GM23338 (cell line): ENCODE measurements around the gene INPP4A. TPM values are rescaled to one million over a fixed set of nuclear protein-coding genes. Genes with fewer than 3 reads are reported as not detected.

Experiments
- ATAC-seq: fragments of 200-7000 bp; cut with Tn5 transposase; 3 replicates; pipeline ENCODE4 v1.9.1; 2020
- DNase-seq: peaks from one replicate; pipeline ENCODE4 v3.0.0-alpha.2; 2015; ENCODE audit warnings: low spot score
- H2AFZ ChIP-seq: fragments of 200-600 bp; sonication (generic); 2 replicates; pipeline ENCODE4 v1.8.0; 2016; ENCODE audit warnings: antibody characterized with exemption, mild to moderate bottlenecking, moderate library complexity
- H3F3A ChIP-seq: fragments of 200-600 bp; sonication (generic); replicated peaks from 2 replicates; pipeline ENCODE4 v1.8.0; 2017; ENCODE audit warnings: antibody characterized with exemption, mixed run types, low read depth
- H3K27ac ChIP-seq: fragments of 200-600 bp; sonication (generic); 2 replicates; pipeline ENCODE4 v1.6.1; 2016; ENCODE audit warnings: low read depth
- H3K27me3 ChIP-seq: fragments of 200-600 bp; sonication (generic); 2 replicates; pipeline ENCODE4 v1.8.0; 2016; ENCODE audit warnings: mild to moderate bottlenecking, mixed run types, moderate library complexity; ENCODE audit not compliant: insufficient read depth
- H3K36me3 ChIP-seq: fragments of 200-600 bp; sonication (generic); 2 replicates; pipeline ENCODE4 v1.8.0; 2016; ENCODE audit warnings: mild to moderate bottlenecking; ENCODE audit not compliant: insufficient read depth
- H3K4me1 ChIP-seq: fragments of 200-600 bp; sonication (generic); 2 replicates; pipeline ENCODE4 v1.8.0; 2016; ENCODE audit warnings: mild to moderate bottlenecking, moderate library complexity; ENCODE audit not compliant: insufficient read depth
- H3K4me2 ChIP-seq: fragments of 200-600 bp; sonication (generic); 2 replicates; pipeline ENCODE4 v1.7.1; 2017; ENCODE audit warnings: mixed run types
- H3K4me3 ChIP-seq: fragments of 200-600 bp; sonication (generic); 2 replicates; pipeline ENCODE4 v1.6.1; 2016; ENCODE audit warnings: mixed run types
- H3K79me2 ChIP-seq: fragments of 200-600 bp; sonication (generic); replicated peaks from 2 replicates; pipeline ENCODE4 v1.8.0; 2017; ENCODE audit warnings: mild to moderate bottlenecking; ENCODE audit not compliant: insufficient read depth
- H3K9me2 ChIP-seq: fragments of 200-600 bp; sonication (generic); 2 replicates; pipeline ENCODE4 v1.8.0; 2017; ENCODE audit not compliant: insufficient read depth
- H4K20me1 ChIP-seq: fragments of 200-600 bp; sonication (generic); replicated peaks from 2 replicates; pipeline ENCODE4 v1.8.0; 2017; ENCODE audit warnings: mild to moderate bottlenecking; ENCODE audit not compliant: insufficient read depth
- H3K27ac Mint-ChIP-seq: 2 replicates; pipeline ENCODE4 v1.8.0; 2020; ENCODE audit warnings: inconsistent platforms, mild to moderate bottlenecking, moderate library complexity, mixed read lengths
- H3K27me3 Mint-ChIP-seq: 3 replicates; pipeline ENCODE4 v1.8.0; 2022; ENCODE audit warnings: low read depth, mild to moderate bottlenecking, moderate library complexity, mixed read lengths, inconsistent platforms; ENCODE audit not compliant: insufficient read depth, poor library complexity
- H3K36me3 Mint-ChIP-seq: 3 replicates; pipeline ENCODE4 v1.8.0; 2021; ENCODE audit warnings: low read depth, mild to moderate bottlenecking, inconsistent platforms, moderate library complexity, mixed read lengths
- H3K4me1 Mint-ChIP-seq: 3 replicates; pipeline ENCODE4 v1.8.0; 2020; ENCODE audit warnings: mild to moderate bottlenecking, inconsistent platforms, mixed read lengths
- H3K4me3 Mint-ChIP-seq: 3 replicates; pipeline ENCODE4 v1.8.0; 2021; ENCODE audit warnings: moderate library complexity, mild to moderate bottlenecking, inconsistent platforms, mixed read lengths
- H3K9me3 Mint-ChIP-seq: 3 replicates; pipeline ENCODE4 v1.8.0; 2020; ENCODE audit warnings: moderate library complexity, mild to moderate bottlenecking, inconsistent platforms, mixed read lengths
- CREB1 ChIP-seq: fragments of 250-450 bp; sonication (Bioruptor Pico); IDR thresholded peaks from 2 replicates; pipeline ENCODE4 v1.5.0; 2020; ENCODE audit warnings: low read depth, mild to moderate bottlenecking, moderate library complexity
- EZH2 ChIP-seq: fragments of 200-600 bp; sonication (generic); IDR thresholded peaks from one replicate; pipeline ENCODE4 v1.8.0; 2017; ENCODE audit warnings: antibody characterized with exemption, mild to moderate bottlenecking, low read depth; ENCODE audit not compliant: unreplicated experiment
- EZH2phosphoT487 ChIP-seq: fragments of 200-600 bp; sonication (generic); IDR thresholded peaks from one replicate; pipeline ENCODE4 v1.8.1; 2018; ENCODE audit warnings: antibody characterized with exemption; ENCODE audit not compliant: unreplicated experiment
- JUNB ChIP-seq: IDR thresholded peaks from one replicate; pipeline ENCODE4 v1.6.1; 2016; ENCODE audit warnings: antibody characterized with exemption; ENCODE audit not compliant: unreplicated experiment
- NANOG ChIP-seq: IDR thresholded peaks from 2 replicates; pipeline ENCODE4 v1.6.1; 2016; ENCODE audit warnings: antibody characterized with exemption, borderline replicate concordance
- POLR2AphosphoS5 ChIP-seq: IDR thresholded peaks from 2 replicates; pipeline ENCODE4 v1.6.1; 2016; ENCODE audit warnings: antibody characterized with exemption, low read depth
- STAT1 ChIP-seq: IDR thresholded peaks from one replicate; pipeline ENCODE4 v1.6.1; 2016; ENCODE audit warnings: antibody characterized with exemption; ENCODE audit not compliant: unreplicated experiment
- ZNF114 ChIP-seq: fragments of 250-450 bp; sonication (Bioruptor Pico); IDR thresholded peaks from 2 replicates; pipeline ENCODE4 v1.5.0; 2020; ENCODE audit warnings: mild to moderate bottlenecking, moderate library complexity
- ZNF331 ChIP-seq: fragments of 250-450 bp; sonication (Bioruptor Pico); IDR thresholded peaks from 2 replicates; pipeline ENCODE4 v1.5.0; 2020; ENCODE audit warnings: low read depth, mild to moderate bottlenecking, moderate library complexity
- polyA plus RNA-seq: library from polyadenylated mRNA; unstranded; fragments of >200 nt; fragmentation: Nextera tagmentation; extraction: Ambion mirVana; gene quantifications from 2 replicates; pipeline ENCODE4 v1.2.1, GENCODE V29; 2016
- total RNA-seq: library from RNA; depleted of rRNA; stranded (reverse); fragments of >200 nt; shearing (Covaris generic); gene quantifications from 2 replicates; pipeline ENCODE4 v1.2.3, GENCODE V29; 2014
- TF ChIP-seq, protein P1 (sequence below): IDR thresholded peaks from one replicate; pipeline ENCODE4 v1.6.1; 2018; ENCODE audit warnings: antibody characterized with exemption; ENCODE audit not compliant: unreplicated experiment
- TF ChIP-seq, protein P2 (sequence below): fragments of 250-450 bp; sonication (Bioruptor Pico); IDR thresholded peaks from 2 replicates; pipeline ENCODE4 v1.5.0; 2020; ENCODE audit warnings: mild to moderate bottlenecking, moderate library complexity
- TF ChIP-seq, protein P3 (sequence below): IDR thresholded peaks from 2 replicates; pipeline ENCODE4 v1.6.1; 2016; ENCODE audit warnings: antibody characterized with exemption
- TF ChIP-seq, protein P4 (sequence below), 2 experiments: fragments of 200-600 bp in 1 of 2; sonication (generic) in 1 of 2; conservative IDR thresholded peaks; 2 replicates each; pipeline versions ENCODE4 v1.5.1 to v1.6.1; 2016 to 2017; ENCODE audit warnings: antibody characterized with exemption in 2 of 2, low read depth in 2 of 2, mild to moderate bottlenecking in 2 of 2, moderate library complexity in 1 of 2

INPP4A gene
- total and polyA plus RNA-seq, 2 experiments from 2014 or later, result 8.5 to 36.9 TPM

DNA sequence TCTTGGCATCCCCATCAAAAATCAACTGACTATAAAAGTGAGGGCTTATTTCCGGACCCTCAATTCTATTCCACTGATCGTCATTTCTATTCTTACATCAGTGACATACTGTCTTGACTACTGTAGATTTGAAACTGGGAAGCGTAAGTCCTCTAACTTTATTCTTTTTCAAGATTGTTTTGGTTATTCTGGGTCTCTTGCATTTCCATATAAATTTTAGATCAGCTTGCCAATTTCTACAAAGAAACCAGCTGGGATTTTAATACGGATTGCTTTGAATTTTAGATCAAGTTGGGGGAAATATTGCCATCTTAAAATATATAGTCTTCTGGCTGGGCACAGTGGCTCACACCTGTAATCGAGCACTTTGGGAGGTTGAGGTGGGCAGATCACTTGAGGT lies 17.9 kb upstream of the INPP4A start:
- H3K27ac Mint-ChIP-seq, result no peak overlapping the region
- DNase-seq (no peak), ATAC-seq (no peak)
- peaks cover 3% of the 10 kb centered on the region for H3K27me3 Mint-ChIP-seq
- Histone ChIP-seq H3K79me2 (no peaks in the 10 kb centered on the region), H3K27me3 (no peaks in the 10 kb centered on the region), H3K36me3 (peaks cover 8% of the 10 kb centered on the region; the same call in 1 of the 2 replicates), H3F3A (no peaks in the 10 kb centered on the region), H3K9me2 (no peaks in the 10 kb centered on the region), H2AFZ (no peak overlapping the region), H3K4me3 (no peak overlapping the region), H4K20me1 (no peaks in the 10 kb centered on the region), H3K27ac (no peak overlapping the region), H3K4me1 (no peaks in the 10 kb centered on the region), H3K4me2 (no peak overlapping the region)
- TF ChIP-seq EZH2, result no peak
- TF ChIP-seq, protein P1, sequence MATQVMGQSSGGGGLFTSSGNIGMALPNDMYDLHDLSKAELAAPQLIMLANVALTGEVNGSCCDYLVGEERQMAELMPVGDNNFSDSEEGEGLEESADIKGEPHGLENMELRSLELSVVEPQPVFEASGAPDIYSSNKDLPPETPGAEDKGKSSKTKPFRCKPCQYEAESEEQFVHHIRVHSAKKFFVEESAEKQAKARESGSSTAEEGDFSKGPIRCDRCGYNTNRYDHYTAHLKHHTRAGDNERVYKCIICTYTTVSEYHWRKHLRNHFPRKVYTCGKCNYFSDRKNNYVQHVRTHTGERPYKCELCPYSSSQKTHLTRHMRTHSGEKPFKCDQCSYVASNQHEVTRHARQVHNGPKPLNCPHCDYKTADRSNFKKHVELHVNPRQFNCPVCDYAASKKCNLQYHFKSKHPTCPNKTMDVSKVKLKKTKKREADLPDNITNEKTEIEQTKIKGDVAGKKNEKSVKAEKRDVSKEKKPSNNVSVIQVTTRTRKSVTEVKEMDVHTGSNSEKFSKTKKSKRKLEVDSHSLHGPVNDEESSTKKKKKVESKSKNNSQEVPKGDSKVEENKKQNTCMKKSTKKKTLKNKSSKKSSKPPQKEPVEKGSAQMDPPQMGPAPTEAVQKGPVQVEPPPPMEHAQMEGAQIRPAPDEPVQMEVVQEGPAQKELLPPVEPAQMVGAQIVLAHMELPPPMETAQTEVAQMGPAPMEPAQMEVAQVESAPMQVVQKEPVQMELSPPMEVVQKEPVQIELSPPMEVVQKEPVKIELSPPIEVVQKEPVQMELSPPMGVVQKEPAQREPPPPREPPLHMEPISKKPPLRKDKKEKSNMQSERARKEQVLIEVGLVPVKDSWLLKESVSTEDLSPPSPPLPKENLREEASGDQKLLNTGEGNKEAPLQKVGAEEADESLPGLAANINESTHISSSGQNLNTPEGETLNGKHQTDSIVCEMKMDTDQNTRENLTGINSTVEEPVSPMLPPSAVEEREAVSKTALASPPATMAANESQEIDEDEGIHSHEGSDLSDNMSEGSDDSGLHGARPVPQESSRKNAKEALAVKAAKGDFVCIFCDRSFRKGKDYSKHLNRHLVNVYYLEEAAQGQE, result no peak
- TF ChIP-seq, protein P2, sequence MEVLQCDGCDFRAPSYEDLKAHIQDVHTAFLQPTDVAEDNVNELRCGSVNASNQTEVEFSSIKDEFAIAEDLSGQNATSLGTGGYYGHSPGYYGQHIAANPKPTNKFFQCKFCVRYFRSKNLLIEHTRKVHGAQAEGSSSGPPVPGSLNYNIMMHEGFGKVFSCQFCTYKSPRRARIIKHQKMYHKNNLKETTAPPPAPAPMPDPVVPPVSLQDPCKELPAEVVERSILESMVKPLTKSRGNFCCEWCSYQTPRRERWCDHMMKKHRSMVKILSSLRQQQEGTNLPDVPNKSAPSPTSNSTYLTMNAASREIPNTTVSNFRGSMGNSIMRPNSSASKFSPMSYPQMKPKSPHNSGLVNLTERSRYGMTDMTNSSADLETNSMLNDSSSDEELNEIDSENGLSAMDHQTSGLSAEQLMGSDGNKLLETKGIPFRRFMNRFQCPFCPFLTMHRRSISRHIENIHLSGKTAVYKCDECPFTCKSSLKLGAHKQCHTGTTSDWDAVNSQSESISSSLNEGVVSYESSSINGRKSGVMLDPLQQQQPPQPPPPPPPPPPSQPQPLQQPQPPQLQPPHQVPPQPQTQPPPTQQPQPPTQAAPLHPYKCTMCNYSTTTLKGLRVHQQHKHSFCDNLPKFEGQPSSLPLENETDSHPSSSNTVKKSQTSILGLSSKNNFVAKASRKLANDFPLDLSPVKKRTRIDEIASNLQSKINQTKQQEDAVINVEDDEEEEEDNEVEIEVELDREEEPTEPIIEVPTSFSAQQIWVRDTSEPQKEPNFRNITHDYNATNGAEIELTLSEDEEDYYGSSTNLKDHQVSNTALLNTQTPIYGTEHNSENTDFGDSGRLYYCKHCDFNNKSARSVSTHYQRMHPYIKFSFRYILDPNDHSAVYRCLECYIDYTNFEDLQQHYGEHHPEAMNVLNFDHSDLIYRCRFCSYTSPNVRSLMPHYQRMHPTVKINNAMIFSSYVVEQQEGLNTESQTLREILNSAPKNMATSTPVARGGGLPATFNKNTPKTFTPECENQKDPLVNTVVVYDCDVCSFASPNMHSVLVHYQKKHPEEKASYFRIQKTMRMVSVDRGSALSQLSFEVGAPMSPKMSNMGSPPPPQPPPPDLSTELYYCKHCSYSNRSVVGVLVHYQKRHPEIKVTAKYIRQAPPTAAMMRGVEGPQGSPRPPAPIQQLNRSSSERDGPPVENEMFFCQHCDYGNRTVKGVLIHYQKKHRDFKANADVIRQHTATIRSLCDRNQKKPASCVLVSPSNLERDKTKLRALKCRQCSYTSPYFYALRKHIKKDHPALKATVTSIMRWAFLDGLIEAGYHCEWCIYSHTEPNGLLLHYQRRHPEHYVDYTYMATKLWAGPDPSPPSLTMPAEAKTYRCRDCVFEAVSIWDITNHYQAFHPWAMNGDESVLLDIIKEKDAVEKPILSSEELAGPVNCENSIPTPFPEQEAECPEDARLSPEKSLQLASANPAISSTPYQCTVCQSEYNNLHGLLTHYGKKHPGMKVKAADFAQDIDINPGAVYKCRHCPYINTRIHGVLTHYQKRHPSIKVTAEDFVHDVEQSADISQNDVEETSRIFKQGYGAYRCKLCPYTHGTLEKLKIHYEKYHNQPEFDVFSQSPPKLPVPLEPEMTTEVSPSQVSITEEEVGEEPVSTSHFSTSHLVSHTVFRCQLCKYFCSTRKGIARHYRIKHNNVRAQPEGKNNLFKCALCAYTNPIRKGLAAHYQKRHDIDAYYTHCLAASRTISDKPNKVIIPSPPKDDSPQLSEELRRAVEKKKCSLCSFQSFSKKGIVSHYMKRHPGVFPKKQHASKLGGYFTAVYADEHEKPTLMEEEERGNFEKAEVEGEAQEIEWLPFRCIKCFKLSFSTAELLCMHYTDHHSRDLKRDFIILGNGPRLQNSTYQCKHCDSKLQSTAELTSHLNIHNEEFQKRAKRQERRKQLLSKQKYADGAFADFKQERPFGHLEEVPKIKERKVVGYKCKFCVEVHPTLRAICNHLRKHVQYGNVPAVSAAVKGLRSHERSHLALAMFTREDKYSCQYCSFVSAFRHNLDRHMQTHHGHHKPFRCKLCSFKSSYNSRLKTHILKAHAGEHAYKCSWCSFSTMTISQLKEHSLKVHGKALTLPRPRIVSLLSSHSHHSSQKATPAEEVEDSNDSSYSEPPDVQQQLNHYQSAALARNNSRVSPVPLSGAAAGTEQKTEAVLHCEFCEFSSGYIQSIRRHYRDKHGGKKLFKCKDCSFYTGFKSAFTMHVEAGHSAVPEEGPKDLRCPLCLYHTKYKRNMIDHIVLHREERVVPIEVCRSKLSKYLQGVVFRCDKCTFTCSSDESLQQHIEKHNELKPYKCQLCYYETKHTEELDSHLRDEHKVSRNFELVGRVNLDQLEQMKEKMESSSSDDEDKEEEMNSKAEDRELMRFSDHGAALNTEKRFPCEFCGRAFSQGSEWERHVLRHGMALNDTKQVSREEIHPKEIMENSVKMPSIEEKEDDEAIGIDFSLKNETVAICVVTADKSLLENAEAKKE, result no peak
- no peak for TF ChIP-seq ZNF114 (CRISPR knock-in tag)
- no peak for TF ChIP-seq NANOG
- no peak for TF ChIP-seq STAT1
- no peak for TF ChIP-seq POLR2AphosphoS5
- TF ChIP-seq, protein P3, sequence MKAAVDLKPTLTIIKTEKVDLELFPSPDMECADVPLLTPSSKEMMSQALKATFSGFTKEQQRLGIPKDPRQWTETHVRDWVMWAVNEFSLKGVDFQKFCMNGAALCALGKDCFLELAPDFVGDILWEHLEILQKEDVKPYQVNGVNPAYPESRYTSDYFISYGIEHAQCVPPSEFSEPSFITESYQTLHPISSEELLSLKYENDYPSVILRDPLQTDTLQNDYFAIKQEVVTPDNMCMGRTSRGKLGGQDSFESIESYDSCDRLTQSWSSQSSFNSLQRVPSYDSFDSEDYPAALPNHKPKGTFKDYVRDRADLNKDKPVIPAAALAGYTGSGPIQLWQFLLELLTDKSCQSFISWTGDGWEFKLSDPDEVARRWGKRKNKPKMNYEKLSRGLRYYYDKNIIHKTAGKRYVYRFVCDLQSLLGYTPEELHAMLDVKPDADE, result no peak
- TF ChIP-seq, protein P4, sequence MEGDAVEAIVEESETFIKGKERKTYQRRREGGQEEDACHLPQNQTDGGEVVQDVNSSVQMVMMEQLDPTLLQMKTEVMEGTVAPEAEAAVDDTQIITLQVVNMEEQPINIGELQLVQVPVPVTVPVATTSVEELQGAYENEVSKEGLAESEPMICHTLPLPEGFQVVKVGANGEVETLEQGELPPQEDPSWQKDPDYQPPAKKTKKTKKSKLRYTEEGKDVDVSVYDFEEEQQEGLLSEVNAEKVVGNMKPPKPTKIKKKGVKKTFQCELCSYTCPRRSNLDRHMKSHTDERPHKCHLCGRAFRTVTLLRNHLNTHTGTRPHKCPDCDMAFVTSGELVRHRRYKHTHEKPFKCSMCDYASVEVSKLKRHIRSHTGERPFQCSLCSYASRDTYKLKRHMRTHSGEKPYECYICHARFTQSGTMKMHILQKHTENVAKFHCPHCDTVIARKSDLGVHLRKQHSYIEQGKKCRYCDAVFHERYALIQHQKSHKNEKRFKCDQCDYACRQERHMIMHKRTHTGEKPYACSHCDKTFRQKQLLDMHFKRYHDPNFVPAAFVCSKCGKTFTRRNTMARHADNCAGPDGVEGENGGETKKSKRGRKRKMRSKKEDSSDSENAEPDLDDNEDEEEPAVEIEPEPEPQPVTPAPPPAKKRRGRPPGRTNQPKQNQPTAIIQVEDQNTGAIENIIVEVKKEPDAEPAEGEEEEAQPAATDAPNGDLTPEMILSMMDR (conservative IDR thresholded peaks at IDR 0.05; ENCODE audit: low read depth in 2 of 2), result no peak
- TF ChIP-seq JUNB, result no peak
- no peak for TF ChIP-seq CREB1 (CRISPR knock-in tag)
- TF ChIP-seq EZH2phosphoT487, result no peak
- TF ChIP-seq ZNF331 (CRISPR knock-in tag), result no peak
- H3K4me3 Mint-ChIP-seq, result no peak overlapping the region
- no peaks in the 10 kb centered on the region for H3K4me1 Mint-ChIP-seq
- H3K9me3 Mint-ChIP-seq, result peaks cover 43% of the 10 kb centered on the region
- H3K36me3 Mint-ChIP-seq, result peaks cover 30% of the 10 kb centered on the region
